ENCODE measurements around the gene TSPAN18. TPM values are rescaled to one million over a fixed set of nuclear protein-coding genes. Genes with fewer than 3 reads are reported as not detected.

TSPAN18 gene
- total RNA-seq, 2 donors from 2014 or later = 2.0 to 7.7 TPM

DNA sequence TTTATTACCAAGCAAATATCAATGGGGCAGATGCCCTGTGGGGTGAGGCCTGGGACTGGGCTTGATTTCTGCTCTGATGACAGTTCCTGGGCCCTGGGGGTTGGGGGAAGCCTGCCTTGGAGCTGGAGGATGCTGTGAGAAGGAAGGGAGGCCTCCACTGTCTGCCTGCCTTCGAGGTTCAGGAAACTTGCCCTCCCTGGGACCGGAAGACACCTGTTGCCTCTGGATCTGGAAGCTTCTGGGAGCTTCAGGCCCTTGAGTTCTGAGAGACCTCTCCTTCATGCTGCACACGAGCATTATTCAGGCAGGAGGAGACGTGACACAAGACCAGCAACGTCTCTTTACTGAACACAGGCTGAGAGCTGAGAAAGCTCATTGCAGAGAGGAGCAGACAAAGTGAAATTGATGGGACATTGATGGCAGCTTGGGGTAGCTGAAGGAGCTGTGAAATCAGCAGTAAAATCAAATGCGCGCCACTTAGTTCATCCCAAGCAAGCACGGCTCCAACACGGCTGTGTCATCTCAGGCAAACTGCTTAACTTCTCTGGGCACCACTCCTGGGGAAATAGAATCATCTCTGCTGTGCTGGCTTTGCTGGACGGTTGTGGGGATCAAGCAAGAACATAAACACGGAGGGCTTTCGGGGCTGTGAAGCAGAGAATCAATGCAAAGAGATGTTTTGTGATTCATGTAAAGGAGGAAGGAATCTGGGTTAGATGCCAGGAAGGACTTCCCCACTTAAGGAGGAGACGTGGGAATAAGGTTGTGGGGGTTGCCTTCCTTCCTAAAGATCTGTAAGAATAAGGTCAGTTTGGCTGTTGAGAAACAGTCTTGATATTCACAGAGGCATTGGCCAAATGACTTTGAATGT is 159.4 kb downstream of the TSPAN18 start:
- Histone ChIP-seq H3K27me3 (replicated peaks; ENCODE audit: insufficient read depth) (no peaks in the 10 kb centered on the region), H3K36me3 (no peaks in the 10 kb centered on the region), H3K4me3 (no peak overlapping the region), H3K9me3 (no peaks in the 10 kb centered on the region), H3K4me1 (ENCODE audit: control insufficient read depth in 1 of 2, low read depth in 2 of 2) (no peaks in the 10 kb centered on the region), H3K27ac (no peak overlapping the region)
- TF ChIP-seq, protein P1, sequence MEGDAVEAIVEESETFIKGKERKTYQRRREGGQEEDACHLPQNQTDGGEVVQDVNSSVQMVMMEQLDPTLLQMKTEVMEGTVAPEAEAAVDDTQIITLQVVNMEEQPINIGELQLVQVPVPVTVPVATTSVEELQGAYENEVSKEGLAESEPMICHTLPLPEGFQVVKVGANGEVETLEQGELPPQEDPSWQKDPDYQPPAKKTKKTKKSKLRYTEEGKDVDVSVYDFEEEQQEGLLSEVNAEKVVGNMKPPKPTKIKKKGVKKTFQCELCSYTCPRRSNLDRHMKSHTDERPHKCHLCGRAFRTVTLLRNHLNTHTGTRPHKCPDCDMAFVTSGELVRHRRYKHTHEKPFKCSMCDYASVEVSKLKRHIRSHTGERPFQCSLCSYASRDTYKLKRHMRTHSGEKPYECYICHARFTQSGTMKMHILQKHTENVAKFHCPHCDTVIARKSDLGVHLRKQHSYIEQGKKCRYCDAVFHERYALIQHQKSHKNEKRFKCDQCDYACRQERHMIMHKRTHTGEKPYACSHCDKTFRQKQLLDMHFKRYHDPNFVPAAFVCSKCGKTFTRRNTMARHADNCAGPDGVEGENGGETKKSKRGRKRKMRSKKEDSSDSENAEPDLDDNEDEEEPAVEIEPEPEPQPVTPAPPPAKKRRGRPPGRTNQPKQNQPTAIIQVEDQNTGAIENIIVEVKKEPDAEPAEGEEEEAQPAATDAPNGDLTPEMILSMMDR (IDR thresholded peaks at IDR 0.05) = no peak
- ATAC-seq (ENCODE audit: insufficient number of reproducible peaks, low FRiP score, low read depth) (no peak), DNase-seq (ENCODE audit: low spot score) (no peak)

DNA sequence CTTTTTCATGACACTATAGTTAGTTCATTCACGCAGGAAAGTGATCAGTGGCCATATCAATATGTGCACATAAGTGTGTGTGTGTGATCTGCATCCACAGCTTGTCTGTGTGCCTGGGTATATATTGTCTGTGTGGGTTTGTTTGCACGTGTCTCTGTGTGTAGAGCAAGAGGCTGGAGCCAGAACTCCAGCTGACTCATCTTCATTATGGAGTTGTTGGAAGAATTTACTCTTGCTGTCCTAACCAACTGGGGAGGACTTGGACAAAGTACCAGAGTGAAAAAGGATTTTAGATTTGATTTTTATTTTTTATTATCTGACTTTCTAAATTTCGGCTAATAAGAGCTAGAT is 160.0 kb downstream of the TSPAN18 start:
- ATAC-seq (ENCODE audit: insufficient number of reproducible peaks, low FRiP score, low read depth) = no peak
- Histone ChIP-seq H3K9me3 (no peaks in the 10 kb centered on the region), H3K36me3 (no peaks in the 10 kb centered on the region), H3K4me1 (ENCODE audit: control insufficient read depth in 1 of 2, low read depth in 2 of 2) (no peaks in the 10 kb centered on the region), H3K4me3 (no peak overlapping the region), H3K27me3 (replicated peaks; ENCODE audit: insufficient read depth) (no peaks in the 10 kb centered on the region), H3K27ac (no peak overlapping the region)
- TF ChIP-seq, protein P1 (IDR thresholded peaks at IDR 0.05) = no peak
- no peak for DNase-seq (ENCODE audit: low spot score)

DNA sequence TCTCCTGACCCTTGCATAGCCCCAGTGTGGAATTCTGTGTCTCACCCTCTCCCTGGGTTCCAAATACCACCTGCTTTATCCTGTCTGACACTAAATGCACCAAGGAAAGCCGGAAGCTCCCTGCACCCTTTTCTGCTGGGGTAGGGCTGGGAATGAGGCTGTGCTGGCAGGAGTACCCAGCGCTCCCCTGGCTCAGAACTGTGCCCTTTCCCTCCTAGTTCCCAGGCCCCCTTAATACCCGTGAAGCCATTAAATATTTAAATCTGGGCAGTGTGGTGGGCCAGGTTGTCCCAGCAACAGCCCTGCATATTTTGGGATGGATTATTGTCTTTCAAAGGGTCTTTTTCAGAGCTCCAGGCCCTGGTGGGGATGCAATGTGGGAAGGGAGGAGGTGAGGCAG is 160.9 kb downstream of the TSPAN18 start:
- Histone ChIP-seq H3K9me3 (no peaks in the 10 kb centered on the region), H3K4me1 (ENCODE audit: control insufficient read depth in 1 of 2, low read depth in 2 of 2) (no peaks in the 10 kb centered on the region), H3K27ac (no peak overlapping the region), H3K4me3 (no peak overlapping the region), H3K27me3 (replicated peaks; ENCODE audit: insufficient read depth) (no peaks in the 10 kb centered on the region), H3K36me3 (no peaks in the 10 kb centered on the region)
- no peak for ATAC-seq (ENCODE audit: insufficient number of reproducible peaks, low FRiP score, low read depth)
- DNase-seq (ENCODE audit: low spot score) = no peak
- TF ChIP-seq, protein P1 (IDR thresholded peaks at IDR 0.05) = no peak

DNA sequence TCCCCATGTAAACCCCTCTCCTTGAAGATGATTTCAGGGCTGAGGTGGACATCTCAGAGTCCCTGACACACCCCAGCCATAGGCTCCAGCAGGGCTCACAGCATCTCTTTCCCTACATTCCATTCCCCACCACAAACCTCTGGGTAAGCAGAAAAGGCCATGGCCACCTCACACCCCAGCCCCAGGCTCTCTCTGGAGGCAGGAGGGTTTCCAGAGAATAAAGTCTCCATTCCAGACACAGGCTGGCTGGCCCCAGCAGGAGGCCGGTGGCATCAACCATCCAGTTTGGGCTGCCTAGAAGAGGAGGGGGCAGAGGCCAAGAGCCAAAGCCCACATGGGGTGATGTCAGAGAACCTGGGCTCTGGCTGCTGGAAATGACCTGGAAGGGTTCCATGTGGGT is 162.5 kb downstream of the TSPAN18 start:
- Histone ChIP-seq H3K9me3 (no peaks in the 10 kb centered on the region), H3K36me3 (no peaks in the 10 kb centered on the region), H3K4me1 (ENCODE audit: control insufficient read depth in 1 of 2, low read depth in 2 of 2) (peaks cover 0 to 12% of the 10 kb centered on the region in 2 donors), H3K4me3 (no peak overlapping the region), H3K27me3 (replicated peaks; ENCODE audit: insufficient read depth) (no peaks in the 10 kb centered on the region), H3K27ac (no peak overlapping the region)
- ATAC-seq (ENCODE audit: insufficient number of reproducible peaks, low FRiP score, low read depth) (no peak), DNase-seq (ENCODE audit: low spot score) (no peak)
- TF ChIP-seq, protein P1 (IDR thresholded peaks at IDR 0.05) = no peak

DNA sequence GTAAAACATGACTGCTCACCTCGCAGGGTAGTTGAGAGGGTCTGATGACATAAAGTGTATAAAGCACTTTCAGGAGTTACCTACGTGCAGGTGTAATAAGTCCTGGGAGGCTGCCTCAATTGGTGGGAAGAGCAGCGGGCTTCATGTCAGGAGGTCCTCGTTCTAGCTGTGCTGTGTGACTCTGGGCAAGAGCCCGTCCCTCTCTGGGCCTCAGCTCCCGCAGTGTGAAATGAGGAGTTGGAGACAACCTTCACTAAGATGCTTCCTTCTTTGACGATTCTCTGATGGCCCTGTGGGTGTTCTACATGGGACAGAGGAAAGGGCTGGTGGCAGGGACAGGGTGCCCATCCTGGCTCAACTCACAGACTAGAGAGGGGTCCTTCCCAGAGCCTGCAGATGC is 166.1 kb downstream of the TSPAN18 start:
- no peak for ATAC-seq (ENCODE audit: insufficient number of reproducible peaks, low FRiP score, low read depth)
- Histone ChIP-seq H3K9me3 (no peaks in the 10 kb centered on the region), H3K4me1 (ENCODE audit: control insufficient read depth in 1 of 2, low read depth in 2 of 2) (peaks cover 0 to 16% of the 10 kb centered on the region in 2 donors), H3K4me3 (no peak overlapping the region), H3K27ac (no peak overlapping the region), H3K36me3 (no peaks in the 10 kb centered on the region), H3K27me3 (replicated peaks; ENCODE audit: insufficient read depth) (no peaks in the 10 kb centered on the region)
- no peak for DNase-seq (ENCODE audit: low spot score)
- TF ChIP-seq, protein P1 (IDR thresholded peaks at IDR 0.05) = no peak
